HL-60/S4 treated with phorbol 12-myristate 13-acetate at 8.2 ng/mL for 4 days and 3 days (cell line): ENCODE results near the gene EPHA8.

Experiments
- in situ Hi-C: fragments of 300-500 bp; cut with MboI; formaldehyde crosslinking; loops from 2 replicates; pipeline ENCODE4 v1.15.0; 2022; ENCODE audit warnings: low sequenced_read_pairs

EPHA8 gene

DNA sequence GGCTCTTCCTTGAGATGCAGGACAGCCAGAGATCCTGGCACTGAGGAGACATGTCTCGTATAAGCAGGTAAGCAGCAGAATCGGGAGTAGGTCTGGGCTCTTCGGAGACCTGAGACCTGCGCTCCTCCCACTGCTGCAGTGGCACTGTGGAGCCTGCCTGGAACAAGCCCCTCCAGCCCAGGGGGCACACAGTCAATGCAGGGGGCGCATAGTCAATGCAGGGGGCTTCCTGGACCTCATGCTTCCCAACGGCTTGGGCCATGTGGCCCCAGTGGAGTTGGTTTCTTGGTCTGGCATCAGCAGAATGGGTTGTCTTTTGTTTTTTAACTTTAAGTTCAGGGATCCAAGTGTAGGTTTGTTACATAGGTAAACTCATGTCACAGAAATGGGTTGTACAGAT lies 27.9 kb upstream of the EPHA8 start:
- in situ Hi-C loops: no loop called here

DNA sequence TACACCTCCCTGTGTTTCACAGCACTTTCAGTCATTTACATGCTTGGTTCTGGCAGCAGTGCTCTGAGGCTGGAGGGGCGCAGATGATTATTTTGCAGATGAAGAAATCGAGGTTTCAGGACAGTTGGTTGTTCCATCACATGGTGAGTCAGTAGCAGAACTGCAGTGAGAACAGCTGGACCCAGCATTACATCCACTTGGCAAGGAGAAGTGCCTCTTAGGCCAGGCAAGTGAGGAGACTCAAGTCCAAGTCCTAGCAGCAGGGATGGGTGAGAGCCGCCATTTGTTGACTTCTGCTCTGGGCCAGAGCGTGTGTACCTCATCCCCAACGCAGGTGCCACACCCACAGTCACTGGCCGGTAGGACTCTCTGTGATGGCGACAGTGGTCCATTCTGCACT lies 26.8 kb upstream of the EPHA8 start:
- in situ Hi-C loops: no loop called here

DNA sequence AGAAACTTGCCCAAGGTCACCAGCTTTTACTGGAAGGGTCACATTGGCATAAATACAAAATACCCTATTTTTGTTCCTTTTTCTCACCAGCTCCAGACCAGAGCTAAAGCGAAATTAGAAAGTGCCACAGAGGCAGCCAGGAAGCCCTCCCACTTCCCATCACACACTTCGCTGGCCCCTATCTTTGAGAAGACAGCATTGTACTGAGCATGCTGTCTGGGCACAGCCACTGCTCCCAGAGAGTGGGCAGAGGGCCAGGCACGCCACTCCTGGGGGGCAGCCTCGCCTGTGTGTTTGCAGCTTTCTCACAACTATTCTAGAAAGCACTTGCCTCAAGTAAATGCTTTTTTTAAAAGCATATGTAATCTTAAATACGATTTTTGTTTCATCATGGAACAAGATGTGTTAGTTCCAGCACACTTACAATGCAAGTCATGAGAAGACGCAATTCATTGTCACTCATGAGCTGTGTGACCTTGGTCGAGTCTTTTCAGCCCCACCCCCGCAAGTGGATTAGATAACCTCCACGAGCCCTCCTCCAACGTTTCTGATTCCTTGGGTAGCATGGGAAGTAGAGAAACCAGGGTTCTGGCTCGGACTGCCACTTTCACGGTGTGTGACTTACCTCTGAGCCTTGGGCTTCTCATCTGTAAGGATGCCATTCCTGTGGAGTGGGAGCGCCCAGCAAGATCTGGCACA lies 25.7 kb upstream of the EPHA8 start:
- in situ Hi-C loops: no loop called here

DNA sequence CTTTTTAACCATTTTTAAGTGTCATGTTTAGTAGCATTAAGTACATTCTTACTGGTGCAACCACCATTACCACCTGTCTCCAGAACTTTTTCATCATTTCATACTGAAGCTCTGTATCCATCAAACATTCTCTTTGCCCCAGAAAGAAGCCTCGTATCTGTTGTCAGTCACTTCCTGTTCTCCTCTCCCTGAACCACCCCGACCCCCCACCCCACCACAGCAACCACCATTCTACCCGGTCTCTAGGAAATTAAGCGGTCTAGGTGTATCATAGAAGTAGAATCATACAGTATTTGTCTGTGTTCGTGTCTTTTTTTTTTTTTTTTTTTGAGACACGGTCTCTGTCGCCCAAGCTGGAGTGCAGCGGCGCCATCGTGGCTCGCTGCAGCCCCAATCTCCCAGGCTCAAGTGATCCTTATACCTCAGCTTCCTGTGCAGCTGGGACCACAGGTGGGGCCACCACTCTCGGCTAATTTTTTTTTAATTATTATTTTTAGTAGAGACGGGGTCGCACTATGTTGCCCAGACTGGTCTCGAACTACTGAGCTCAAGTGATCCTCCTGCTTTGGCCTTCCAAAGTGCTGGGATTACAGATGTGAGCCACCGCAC lies 23.7 kb upstream of the EPHA8 start:
- in situ Hi-C loops: no loop called here

DNA sequence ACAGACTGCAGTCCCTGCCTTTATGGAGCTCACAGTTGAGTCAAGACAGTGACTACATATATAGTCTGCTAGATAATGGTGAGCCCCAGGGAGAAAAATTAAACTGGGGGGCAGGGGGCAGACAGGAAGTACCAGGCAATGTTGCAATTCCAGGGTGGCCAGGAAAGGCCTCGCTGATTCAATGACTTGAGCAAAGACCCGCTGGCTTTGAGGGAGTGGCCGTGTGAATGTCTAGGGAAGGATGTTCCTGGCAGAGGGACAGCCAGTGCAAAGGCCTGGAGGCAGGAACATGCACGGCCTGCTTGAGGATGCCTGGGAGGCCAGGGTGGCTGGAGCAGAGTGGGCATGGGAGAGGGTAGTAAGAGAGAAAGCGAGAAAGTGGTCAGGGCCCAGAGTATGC lies 23.0 kb upstream of the EPHA8 start:
- in situ Hi-C loops: no loop called here

DNA sequence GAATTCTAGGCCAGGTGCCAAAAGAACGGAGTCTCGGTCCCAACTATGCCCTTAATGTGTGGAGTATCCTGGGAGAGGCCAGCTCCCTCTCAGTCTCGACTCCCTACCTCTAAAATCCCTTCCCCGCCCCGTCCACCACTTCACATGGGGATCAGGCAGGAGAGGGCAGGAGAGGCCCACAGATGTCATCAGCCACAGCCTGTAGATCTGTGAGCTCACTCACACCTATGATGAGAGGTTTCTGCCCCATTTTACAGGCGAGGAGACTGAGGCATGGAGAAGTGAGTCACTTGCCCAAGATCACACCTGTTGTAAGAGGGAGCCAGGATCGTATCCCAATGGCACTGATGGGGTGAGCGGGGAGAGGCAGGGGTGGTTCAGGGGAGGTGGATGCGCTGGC lies 20.4 kb upstream of the EPHA8 start:
- in situ Hi-C loops: no loop called here

DNA sequence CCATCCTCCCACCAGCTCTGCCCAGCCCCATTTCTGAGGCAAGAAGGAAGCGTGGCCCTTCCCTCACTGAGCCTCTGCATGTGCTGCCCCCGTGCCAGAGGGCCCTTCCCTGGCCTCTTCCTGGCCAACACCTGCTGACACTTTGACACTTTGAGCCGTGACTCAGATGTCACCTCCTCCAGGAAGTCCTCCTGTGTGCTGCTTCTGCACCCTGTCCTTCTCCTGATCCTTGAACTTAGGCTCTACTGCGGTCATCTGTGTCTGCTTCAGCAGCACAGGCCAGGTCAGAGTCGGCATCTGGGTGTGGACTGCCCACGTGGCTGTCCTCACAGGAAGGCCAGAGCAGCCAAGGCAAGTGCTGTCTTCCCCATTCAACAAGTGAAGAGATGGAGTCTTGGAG lies 19.6 kb upstream of the EPHA8 start:
- in situ Hi-C loops: no loop called here

DNA sequence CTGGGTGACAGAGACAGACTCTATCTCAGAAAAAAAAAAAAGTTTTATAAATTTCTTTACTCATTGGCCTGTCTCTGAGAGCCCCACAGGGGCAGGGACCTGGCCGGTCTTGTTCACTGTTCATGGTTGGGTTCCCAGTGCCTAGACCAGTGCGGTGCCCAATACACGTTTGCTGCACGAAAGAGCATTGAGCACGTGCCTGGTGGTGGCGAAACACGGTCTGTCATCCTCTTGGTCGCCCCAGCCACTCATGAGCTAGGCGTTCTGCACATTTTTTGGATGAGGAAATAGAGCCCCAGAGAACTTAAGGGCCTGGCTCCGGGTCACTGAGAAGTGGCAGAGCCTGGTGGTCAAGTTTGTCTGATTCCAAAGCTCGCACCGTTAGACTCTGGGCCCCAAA lies 18.7 kb upstream of the EPHA8 start:
- in situ Hi-C loops: no loop called here

DNA sequence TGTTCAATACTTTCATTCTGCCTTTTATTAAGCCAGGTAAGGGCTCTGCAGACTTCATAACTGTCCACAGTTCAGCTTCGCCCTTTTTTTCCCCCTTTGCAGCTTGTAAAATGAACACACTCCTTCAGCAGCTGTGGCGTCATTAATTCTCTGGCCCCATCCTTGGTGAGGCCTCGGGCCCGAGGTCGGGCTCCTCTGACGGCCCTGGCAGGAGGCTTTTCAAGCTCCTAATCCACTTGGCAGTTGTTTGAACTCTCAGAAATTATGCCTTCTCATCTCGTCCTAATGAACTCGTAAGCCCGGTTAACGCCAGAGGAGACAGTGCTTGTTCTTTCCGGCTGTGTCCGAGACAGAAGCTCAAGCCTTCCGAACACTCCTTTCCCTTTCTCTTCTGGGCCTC lies 18.1 kb upstream of the EPHA8 start:
- in situ Hi-C loops: no loop called here

DNA sequence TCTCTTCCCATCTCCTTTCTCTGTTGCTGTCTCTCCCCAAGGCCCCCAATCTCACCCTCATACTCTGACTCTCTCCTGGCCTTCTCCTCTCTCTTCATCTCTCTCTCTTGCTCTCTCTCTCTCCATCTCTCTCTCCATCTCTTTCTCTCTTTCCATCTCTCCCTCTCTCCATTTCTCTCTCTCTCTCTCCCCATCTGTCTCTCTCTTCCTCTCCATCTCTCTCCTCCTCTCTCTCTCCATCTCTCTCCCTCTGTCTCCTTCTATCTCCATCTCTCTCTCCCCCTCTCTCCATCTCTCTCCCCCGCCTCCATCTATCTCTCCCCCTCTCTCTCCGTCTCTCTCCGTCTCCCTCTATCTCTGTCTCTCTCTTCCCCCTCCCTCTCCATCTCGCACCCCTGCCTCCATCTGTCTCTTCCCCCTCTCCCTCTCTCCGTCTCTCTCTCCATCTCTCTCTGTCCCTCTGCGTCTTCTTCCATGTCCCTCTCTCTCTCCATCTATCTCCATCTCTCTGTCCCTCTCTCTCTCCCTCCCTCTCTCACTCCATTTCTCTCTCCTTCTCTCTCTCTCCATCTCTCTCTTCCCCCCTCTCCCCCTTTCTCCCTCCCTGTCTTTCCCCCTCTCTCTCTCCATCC lies 16.0 kb upstream of the EPHA8 start:
- in situ Hi-C loops: no loop called here

DNA sequence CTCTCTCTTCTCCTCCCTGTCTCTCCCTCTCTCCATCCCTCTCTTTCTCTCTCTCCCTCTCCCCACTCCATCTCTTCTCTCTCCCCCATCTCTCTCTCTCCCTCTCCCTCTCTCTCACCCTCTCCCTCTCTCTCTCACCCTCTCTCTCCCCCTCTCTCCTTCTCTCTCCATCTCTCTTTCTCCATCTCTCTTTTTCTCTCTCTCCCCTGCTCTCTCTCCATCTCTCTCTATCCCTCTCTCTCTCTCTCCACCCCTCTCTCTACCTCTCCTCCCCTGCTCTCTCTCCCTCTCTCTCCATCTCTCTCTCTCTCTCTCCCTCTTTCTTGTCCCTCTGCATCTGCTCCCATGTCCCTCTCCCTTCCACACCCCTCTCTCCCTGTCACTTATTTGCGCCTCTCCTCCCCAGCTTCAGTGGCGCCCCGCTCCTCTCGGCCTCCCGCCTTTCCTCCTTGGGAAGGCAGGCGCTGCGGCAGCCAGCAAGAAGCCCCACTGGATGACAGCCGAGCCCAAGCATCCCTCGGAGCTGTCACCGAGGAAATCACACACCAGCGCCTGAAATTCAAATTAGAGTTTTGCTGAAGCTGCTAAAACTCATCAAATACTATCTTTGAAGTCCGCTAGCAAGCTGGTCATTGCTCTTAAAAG lies 15.3 kb upstream of the EPHA8 start:
- in situ Hi-C loops: no loop called here

DNA sequence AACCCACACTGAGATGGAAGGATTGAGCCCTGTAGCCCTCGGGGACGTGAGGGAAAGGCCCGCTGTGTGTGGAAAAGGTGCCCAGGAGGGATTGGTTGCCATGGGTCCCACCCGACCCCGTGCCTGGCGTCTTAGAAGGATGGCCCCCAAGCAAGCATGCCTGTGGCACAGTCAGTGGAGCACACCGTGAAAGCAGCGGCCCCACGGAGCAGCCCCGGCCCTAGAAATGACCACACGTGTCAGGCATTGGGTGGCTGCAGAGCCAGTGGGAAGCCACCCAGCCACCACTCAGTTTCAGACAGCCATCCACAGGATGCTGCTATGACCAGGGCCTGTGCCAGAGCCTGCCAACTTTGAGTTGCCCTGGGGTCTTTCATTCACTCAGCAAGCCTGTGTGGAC lies 13.3 kb upstream of the EPHA8 start:
- in situ Hi-C loops: no loop called here

DNA sequence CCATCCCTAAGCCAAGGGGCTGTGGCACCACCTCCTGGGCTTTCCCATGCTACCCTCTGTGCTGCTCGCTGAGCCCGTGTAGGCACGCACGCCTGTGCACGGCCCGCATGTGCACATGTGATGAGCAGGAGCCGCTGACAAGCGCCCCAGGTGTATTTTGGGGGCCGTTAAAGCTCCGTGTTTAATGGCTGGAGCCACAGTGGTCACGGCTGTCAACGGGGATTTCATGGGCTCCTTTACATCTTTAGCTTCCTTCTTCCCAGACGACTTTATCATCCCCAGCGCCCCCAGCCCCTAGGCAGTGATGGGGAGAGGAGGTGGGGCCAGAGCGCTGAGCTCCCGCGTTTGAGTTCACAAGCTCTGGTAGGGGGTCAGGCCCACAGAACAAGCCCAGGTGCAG lies 11.7 kb upstream of the EPHA8 start:
- in situ Hi-C loops: no loop called here

DNA sequence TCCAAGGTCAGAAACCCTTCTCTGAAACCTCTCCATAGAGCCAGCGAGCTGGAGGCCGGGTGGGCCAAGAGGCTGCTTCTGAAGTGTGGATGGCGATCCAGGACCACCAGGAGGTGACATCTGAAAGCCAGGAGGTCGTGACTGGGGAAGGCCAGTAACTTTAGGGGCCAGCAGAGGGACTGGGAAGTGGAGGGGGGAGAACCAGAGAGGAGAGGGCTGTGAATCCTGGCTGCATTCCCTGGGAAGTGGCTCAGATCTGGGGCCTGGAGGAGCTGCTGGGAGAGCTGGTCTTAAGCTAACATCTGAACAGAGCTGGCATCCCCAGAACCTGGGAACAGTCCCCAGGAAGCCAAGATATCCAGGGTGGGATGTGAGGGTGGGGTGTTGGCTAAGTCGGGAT lies 11.3 kb upstream of the EPHA8 start:
- in situ Hi-C loops: no loop called here

DNA sequence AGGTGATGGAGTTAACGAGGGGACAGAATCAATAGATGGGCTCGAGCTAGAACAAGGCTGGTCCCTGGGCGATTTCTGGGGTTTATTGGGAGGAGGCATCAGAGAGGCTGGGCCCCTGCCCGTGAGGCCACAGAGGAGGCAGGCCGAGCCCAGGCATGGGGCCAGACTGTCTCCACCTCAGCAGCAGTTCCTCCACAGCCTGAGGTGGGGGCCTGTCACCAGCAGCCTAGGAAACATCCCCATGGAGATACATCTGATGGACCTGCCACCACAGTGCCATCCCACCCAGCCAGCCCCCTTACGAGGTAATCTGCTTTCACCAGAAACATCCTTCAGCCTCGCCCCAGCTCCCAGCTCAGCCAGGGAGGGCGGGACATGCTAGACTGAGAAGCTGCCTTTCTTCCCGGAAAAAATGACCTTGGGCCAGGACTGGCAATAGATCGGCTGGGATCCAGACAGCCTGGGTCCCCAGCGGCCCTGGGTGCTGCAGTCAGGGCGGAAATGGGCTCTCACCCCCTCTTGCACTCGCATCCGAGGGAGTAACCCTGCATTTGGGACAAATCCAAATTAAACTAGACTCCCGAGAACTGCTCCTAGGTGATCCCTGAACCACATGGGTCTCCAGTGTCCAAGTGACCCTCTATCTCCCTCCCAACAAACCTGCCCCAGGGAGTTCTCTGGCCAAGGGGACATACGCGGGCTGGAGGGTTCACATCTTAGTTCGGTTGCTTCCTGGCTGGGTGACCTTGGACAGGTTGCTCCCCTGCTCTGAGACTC lies 10.0 kb upstream of the EPHA8 start:
- in situ Hi-C loops: no loop called here

DNA sequence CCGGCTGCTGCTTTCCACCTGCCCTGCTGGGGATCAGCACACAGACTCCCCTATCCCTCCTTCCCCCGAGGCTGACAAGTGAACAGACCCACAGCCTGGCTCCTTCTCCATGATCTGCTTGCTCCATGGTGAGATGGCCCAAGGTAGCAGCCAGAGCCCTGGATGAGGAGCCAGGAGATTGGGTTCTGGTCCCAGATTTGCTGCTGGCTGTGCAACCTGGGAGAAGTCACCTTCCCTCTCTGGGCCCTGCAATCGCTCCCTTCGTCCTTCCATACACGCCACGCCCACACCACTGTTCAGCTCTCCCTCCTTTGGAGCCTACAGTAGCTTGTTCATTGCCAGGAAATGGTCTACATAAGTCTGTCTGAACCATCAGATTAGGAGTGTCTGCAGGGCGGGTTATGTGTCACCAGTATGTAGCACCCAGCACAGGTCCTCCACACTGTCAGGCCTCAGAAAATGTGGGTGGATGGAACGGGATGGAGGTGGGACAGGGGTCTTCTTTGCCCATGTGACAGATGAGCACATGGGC lies 9.2 kb upstream of the EPHA8 start:
- in situ Hi-C loops: no loop called here

DNA sequence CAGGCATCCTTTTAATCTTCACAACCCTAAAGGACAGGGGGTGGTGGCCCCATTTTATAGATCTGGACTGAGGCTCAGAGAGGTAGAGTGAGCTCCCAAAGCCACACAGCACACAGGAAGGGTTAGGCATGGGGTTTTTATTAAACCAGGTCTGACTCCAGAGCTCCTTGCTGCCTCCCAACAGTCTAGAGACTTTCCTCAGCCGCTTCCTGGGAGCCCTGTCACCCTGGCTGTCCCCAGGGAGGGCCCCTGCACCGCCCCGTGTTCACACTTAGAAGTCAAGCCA lies 8.0 kb upstream of the EPHA8 start:
- in situ Hi-C loops: no loop called here

DNA sequence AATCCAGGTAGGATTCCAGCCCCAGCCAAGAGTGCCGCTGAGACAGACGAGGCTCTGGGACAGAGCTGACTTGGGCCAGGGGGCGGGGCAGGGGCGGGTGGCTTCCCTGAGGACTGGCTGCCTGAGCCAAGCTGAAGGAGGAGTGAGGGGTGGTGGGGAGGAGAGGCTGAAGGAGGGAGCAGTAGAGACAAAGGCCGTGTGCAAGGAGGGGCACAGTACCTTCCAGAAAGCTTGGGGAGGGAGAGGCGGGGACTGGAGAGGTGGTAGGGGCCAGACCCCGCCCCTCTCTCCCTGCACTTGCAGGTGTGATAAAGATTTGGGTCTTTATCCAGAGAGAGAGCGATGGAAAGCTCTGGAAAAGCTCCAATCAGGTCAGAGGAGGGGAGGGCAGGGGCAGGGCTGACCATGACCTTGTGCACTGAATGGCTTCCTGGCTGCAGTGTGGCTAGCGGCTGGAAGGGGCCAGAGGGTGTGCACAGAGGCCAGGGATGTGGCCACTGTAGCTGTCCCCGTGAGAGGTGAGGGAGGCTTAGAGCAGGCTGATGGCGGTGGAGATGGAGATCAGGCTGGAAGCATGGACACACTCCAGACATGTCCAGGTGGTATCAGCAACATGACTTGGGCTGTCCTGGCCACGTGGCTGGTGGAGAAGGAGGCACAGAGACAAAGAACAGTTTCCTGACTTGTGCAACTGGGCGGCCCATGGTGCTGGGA lies 6.7 kb upstream of the EPHA8 start:
- in situ Hi-C loops: no loop called here

DNA sequence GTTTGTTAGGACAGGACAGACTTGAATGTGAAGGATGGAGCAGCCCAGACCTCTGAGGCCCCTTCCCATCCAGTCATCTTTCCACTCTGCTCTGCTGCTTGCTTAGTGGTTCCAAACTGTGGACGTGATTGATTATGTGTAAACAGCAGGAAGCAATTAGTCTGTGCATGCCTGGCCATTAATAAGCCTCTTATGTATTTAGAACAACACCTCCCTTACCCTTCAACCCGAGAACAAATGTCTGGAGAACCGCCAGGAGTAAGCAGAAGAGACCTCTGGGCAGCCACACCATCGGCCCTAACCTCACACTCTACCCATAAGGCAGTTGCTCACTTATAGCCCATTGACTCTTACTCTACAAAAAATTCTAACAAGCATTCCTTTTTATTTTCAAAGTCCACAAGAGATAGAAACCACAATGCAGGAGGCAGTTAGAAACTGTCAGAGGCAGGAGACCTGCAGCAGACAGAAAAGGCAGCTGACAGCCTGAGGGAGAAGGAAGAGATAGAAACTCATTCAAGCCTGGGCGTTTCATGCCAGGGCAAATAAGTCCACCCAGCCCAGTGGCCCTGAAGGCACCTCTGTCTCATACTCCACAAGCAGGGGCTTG lies 5.8 kb upstream of the EPHA8 start:
- in situ Hi-C loops: no loop called here
